ENCODE data around the gene STPG3.

DNA sequence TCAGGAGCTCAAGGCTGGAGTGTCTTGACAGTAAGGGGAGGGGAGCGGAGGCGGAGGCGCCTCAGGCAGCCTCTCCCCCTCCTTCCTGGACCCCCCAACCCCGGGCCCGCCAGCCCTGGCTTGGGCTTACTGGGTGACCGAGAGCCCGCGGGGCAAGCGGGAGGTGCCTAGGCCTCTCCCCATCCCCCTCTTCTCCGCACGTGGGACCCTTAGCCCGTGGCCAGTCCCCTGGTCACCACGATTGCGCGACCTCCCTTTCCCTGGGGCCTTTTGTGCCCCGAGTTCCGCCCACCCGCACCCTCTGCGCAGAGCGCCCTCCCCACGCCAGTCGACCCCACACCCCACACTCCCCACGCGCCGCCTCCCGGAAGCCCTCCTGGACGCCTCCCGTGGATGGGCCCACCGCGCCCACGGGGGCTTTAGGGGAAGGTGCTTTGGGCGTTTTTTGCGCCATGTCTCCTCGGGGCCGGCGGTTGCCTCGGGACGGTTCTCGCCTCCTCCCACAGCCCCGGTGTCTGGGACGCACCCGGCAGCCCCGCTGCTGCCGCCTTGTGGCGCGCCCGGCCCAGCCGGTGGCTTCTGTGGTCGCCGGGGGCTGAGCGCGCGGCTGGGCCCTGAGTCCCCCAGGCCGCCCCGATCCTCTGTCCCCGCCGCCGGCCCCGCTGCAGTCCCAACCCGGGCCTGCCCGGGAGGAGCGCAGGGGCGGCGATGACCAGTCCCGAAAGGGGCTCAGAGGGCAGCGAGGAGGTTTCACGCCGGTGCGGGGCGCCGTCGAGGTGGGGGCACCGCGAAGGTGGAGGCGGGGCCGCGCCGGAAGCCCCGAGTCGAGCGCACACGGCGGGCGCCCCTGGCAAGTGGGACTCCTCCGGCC, 29.6 kb downstream of the STPG3 start:
- TF ChIP-seq, protein P1, sequence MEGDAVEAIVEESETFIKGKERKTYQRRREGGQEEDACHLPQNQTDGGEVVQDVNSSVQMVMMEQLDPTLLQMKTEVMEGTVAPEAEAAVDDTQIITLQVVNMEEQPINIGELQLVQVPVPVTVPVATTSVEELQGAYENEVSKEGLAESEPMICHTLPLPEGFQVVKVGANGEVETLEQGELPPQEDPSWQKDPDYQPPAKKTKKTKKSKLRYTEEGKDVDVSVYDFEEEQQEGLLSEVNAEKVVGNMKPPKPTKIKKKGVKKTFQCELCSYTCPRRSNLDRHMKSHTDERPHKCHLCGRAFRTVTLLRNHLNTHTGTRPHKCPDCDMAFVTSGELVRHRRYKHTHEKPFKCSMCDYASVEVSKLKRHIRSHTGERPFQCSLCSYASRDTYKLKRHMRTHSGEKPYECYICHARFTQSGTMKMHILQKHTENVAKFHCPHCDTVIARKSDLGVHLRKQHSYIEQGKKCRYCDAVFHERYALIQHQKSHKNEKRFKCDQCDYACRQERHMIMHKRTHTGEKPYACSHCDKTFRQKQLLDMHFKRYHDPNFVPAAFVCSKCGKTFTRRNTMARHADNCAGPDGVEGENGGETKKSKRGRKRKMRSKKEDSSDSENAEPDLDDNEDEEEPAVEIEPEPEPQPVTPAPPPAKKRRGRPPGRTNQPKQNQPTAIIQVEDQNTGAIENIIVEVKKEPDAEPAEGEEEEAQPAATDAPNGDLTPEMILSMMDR (IDR thresholded peaks at IDR 0.05), result peak; percentile 74
- no peak for TF ChIP-seq ZFX (IDR thresholded peaks at IDR 0.05; ENCODE audit: borderline replicate concordance)
